Medulla oblongata (tissue), 1 donor: ENCODE measurements around the gene CCR9.

Experiments used
- DNase-seq: peaks from one replicate; pipeline ENCODE4 v3.0.0-alpha.2; 2015; ENCODE audit errors: extremely low spot score

Gene CCR9

GRCh38 chr3:45872569-45872968, 13.8 kb upstream of the CCR9 start:
- DNase-seq = no peak

GRCh38 chr3:45873036-45873435, 13.3 kb upstream of the CCR9 start:
- no peak for DNase-seq

GRCh38 chr3:45873638-45874037, 12.7 kb upstream of the CCR9 start:
- no peak for DNase-seq

- DNase-seq = no peak
Measured at GRCh38 chr3:45874677-45875346, 11.5 kb upstream of the CCR9 start.

GRCh38 chr3:45878124-45878523, 8.2 kb upstream of the CCR9 start:
- DNase-seq = no peak

GRCh38 chr3:45880725-45881077, 5.6 kb upstream of the CCR9 start:
- no peak for DNase-seq

GRCh38 chr3:45881078-45882022, 5.0 kb upstream of the CCR9 start:
- no peak for DNase-seq

- no peak for DNase-seq
Measured at GRCh38 chr3:45884368-45885201, 1.8 kb upstream of the CCR9 start.

GRCh38 chr3:45887285-45887684, 942 bp downstream of the CCR9 start:
- no peak for DNase-seq

- DNase-seq = no peak
Measured at GRCh38 chr3:45887759-45888511, 1.6 kb downstream of the CCR9 start.

GRCh38 chr3:45889337-45889736, 3.0 kb downstream of the CCR9 start:
- no peak for DNase-seq

GRCh38 chr3:45890405-45890804, 4.1 kb downstream of the CCR9 start:
- peak; percentile 15 for DNase-seq

GRCh38 chr3:45892161-45892560, 5.8 kb downstream of the CCR9 start:
- DNase-seq = no peak

GRCh38 chr3:45894015-45894414, 7.7 kb downstream of the CCR9 start:
- DNase-seq = peak; percentile 9

GRCh38 chr3:45895686-45896468, 9.5 kb downstream of the CCR9 start:
- DNase-seq = no peak

- no peak for DNase-seq
Measured at GRCh38 chr3:45896956-45897355, 10.6 kb downstream of the CCR9 start.

GRCh38 chr3:45904931-45905330, 18.6 kb downstream of the CCR9 start:
- no peak for DNase-seq

- DNase-seq = no peak
Measured at GRCh38 chr3:45905755-45906154, 19.4 kb downstream of the CCR9 start.

GRCh38 chr3:45906681-45907407, 20.5 kb downstream of the CCR9 start:
- DNase-seq = no peak
